HG02970 (cell line): Measurements from ENCODE around the gene CEACAM21.

Source experiments
- ATAC-seq: cut with Tn5 transposase; IDR thresholded peaks from one replicate; pipeline ENCODE4 v1.9.1; 2021; ENCODE audit warnings: mild to moderate bottlenecking, moderate library complexity, moderate number of reproducible peaks; ENCODE audit not compliant: unreplicated experiment, low FRiP score

The CEACAM21 gene

GRCh38 chr19:41584260-41584810 lies 8.4 kb downstream of the CEACAM21 start:
- ATAC-seq, result no peak

- no peak for ATAC-seq
Measured at GRCh38 chr19:41584931-41585330, 9.0 kb downstream of the CEACAM21 start.

- no peak for ATAC-seq
Measured at GRCh38 chr19:41586064-41586463, 10.1 kb downstream of the CEACAM21 start.

- no peak for ATAC-seq
Measured at GRCh38 chr19:41587101-41587837, 11.3 kb downstream of the CEACAM21 start.

- no peak for ATAC-seq
Measured at GRCh38 chr19:41587838-41588210, 11.9 kb downstream of the CEACAM21 start.

- no peak for ATAC-seq
Measured at GRCh38 chr19:41588497-41589209, 12.7 kb downstream of the CEACAM21 start.

- no peak for ATAC-seq
Measured at GRCh38 chr19:41589371-41589770, 13.4 kb downstream of the CEACAM21 start.

- no peak for ATAC-seq
Measured at GRCh38 chr19:41590936-41591335, 15.0 kb downstream of the CEACAM21 start.

GRCh38 chr19:41591951-41592562 lies 16.1 kb downstream of the CEACAM21 start:
- ATAC-seq, result no peak

GRCh38 chr19:41595258-41595889 lies 19.4 kb downstream of the CEACAM21 start:
- ATAC-seq, result no peak

- ATAC-seq, result no peak
Measured at GRCh38 chr19:41595890-41596280, 19.9 kb downstream of the CEACAM21 start.

GRCh38 chr19:41597600-41598041 lies 21.7 kb downstream of the CEACAM21 start:
- ATAC-seq, result no peak

GRCh38 chr19:41599175-41599966 lies 23.4 kb downstream of the CEACAM21 start:
- no peak for ATAC-seq

GRCh38 chr19:41601771-41602170 lies 25.8 kb downstream of the CEACAM21 start:
- no peak for ATAC-seq

GRCh38 chr19:41604831-41605230 lies 28.9 kb downstream of the CEACAM21 start:
- ATAC-seq, result no peak

- no peak for ATAC-seq
Measured at GRCh38 chr19:41606215-41606837, 30.4 kb downstream of the CEACAM21 start.

- no peak for ATAC-seq
Measured at GRCh38 chr19:41607668-41608067, 31.7 kb downstream of the CEACAM21 start.

- ATAC-seq, result no peak
Measured at GRCh38 chr19:41610789-41611188, 34.8 kb downstream of the CEACAM21 start.

- ATAC-seq, result no peak
Measured at GRCh38 chr19:41612483-41612882, 36.5 kb downstream of the CEACAM21 start.

GRCh38 chr19:41615207-41615606 lies 39.2 kb downstream of the CEACAM21 start:
- ATAC-seq, result no peak
